Neural progenitor cell (in vitro differentiated cells): ENCODE data around the gene ITGB5.

ENCODE experiments used
- EZH2 ChIP-seq: fragments of 200-600 bp; sonication (generic); IDR thresholded peaks from 2 replicates; pipeline ENCODE4 v1.6.1; 2017; ENCODE audit warnings: antibody characterized with exemption, mild to moderate bottlenecking, moderate library complexity
- TF ChIP-seq, protein P1 (sequence below): fragments of 200-600 bp; sonication (generic); IDR thresholded peaks from 2 replicates; pipeline ENCODE4 v1.5.1; 2017; ENCODE audit warnings: antibody characterized with exemption, mild to moderate bottlenecking

GRCh38 chr3:124810970-124811369, 76.2 kb downstream of the ITGB5 start:
- TF ChIP-seq, protein P1, sequence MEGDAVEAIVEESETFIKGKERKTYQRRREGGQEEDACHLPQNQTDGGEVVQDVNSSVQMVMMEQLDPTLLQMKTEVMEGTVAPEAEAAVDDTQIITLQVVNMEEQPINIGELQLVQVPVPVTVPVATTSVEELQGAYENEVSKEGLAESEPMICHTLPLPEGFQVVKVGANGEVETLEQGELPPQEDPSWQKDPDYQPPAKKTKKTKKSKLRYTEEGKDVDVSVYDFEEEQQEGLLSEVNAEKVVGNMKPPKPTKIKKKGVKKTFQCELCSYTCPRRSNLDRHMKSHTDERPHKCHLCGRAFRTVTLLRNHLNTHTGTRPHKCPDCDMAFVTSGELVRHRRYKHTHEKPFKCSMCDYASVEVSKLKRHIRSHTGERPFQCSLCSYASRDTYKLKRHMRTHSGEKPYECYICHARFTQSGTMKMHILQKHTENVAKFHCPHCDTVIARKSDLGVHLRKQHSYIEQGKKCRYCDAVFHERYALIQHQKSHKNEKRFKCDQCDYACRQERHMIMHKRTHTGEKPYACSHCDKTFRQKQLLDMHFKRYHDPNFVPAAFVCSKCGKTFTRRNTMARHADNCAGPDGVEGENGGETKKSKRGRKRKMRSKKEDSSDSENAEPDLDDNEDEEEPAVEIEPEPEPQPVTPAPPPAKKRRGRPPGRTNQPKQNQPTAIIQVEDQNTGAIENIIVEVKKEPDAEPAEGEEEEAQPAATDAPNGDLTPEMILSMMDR, result no peak
- TF ChIP-seq EZH2, result no peak
